OCI-LY1 (cell line): Measurements from ENCODE around the gene DLX4.

Source experiments
- H2AFZ ChIP-seq: fragments of 200-600 bp; sonication (generic), shearing (Covaris generic); 2 replicates; pipeline ENCODE4 v1.6.0; 2014; ENCODE audit warnings: antibody characterized with exemption, mild to moderate bottlenecking, low read length
- H3F3A ChIP-seq: fragments of 200-600 bp; sonication (generic), shearing (Covaris generic); 2 replicates; pipeline ENCODE4 v1.6.0; 2014; ENCODE audit warnings: mild to moderate bottlenecking, antibody characterized with exemption, low read length, moderate library complexity; ENCODE audit not compliant: insufficient read depth
- H3K27ac ChIP-seq: fragments of 200-600 bp; sonication (generic); 2 replicates; pipeline ENCODE4 v1.5.1; 2014; ENCODE audit warnings: low read length, mixed run types, mild to moderate bottlenecking, low read depth; ENCODE audit not compliant: poor library complexity, severe bottlenecking
- H3K27me3 ChIP-seq: fragments of 200-600 bp; sonication (generic); 2 replicates; pipeline ENCODE4 v1.6.0; 2014; ENCODE audit warnings: antibody characterized with exemption, mild to moderate bottlenecking, low read length, moderate library complexity; ENCODE audit not compliant: insufficient read depth
- H3K36me3 ChIP-seq: fragments of 200-600 bp; sonication (generic); 2 replicates; pipeline ENCODE4 v1.6.1; 2014; ENCODE audit warnings: mild to moderate bottlenecking, antibody characterized with exemption, low read length, moderate library complexity, mixed read lengths; ENCODE audit not compliant: insufficient read depth
- H3K4me1 ChIP-seq: fragments of 200-600 bp; sonication (generic); 2 replicates; pipeline ENCODE4 v1.5.1; 2014; ENCODE audit warnings: mild to moderate bottlenecking, low read length, moderate library complexity; ENCODE audit not compliant: insufficient read depth, severe bottlenecking
- H3K4me2 ChIP-seq: fragments of 200-600 bp; sonication (generic), shearing (Covaris generic); 2 replicates; pipeline ENCODE4 v1.6.1; 2014; ENCODE audit warnings: low read length
- H3K4me3 ChIP-seq: fragments of 200-600 bp; sonication (generic); 2 replicates; pipeline ENCODE4 v1.5.1; 2014; ENCODE audit warnings: low read length, low read depth, mild to moderate bottlenecking, mixed read lengths; ENCODE audit not compliant: poor library complexity, severe bottlenecking
- H3K79me2 ChIP-seq: fragments of 200-600 bp; shearing (Covaris generic); 2 replicates; pipeline ENCODE4 v1.6.1; 2016; ENCODE audit warnings: mixed run types, low read length, mixed read lengths; ENCODE audit not compliant: insufficient read depth
- H3K9ac ChIP-seq: fragments of 200-600 bp; sonication (generic), shearing (Covaris generic); 2 replicates; pipeline ENCODE4 v1.6.1; 2014; ENCODE audit warnings: mild to moderate bottlenecking, low read length, mixed read lengths
- H3K9me2 ChIP-seq: fragments of 200-600 bp; sonication (generic), shearing (Covaris generic); 2 replicates; pipeline ENCODE4 v1.6.1; 2014; ENCODE audit warnings: low read depth, mild to moderate bottlenecking, low read length, mixed read lengths
- H3K9me3 ChIP-seq: fragments of 200-600 bp; shearing (Covaris generic); 2 replicates; pipeline ENCODE4 v1.6.1; 2014; ENCODE audit warnings: low read length, mixed read lengths
- H4K20me1 ChIP-seq: fragments of 200-600 bp; sonication (generic), shearing (Covaris generic); 2 replicates; pipeline ENCODE4 v1.6.0; 2016; ENCODE audit warnings: mild to moderate bottlenecking, low read length; ENCODE audit not compliant: insufficient read depth
- EZH2 ChIP-seq: fragments of 200-600 bp; sonication (generic), shearing (Covaris generic); IDR thresholded peaks from 2 replicates; pipeline ENCODE4 v1.8.0; 2017; ENCODE audit warnings: borderline replicate concordance, mixed run types, mild to moderate bottlenecking, antibody characterized with exemption, low read length, moderate library complexity, mixed read lengths
- TF ChIP-seq, protein P1 (sequence below): fragments of 200-600 bp; sonication (generic), shearing (Covaris generic); IDR thresholded peaks from 2 replicates; pipeline ENCODE4 v1.5.1; 2017; ENCODE audit warnings: mild to moderate bottlenecking, antibody characterized with exemption, low read length, moderate library complexity, mixed read lengths

The DLX4 gene

DNA sequence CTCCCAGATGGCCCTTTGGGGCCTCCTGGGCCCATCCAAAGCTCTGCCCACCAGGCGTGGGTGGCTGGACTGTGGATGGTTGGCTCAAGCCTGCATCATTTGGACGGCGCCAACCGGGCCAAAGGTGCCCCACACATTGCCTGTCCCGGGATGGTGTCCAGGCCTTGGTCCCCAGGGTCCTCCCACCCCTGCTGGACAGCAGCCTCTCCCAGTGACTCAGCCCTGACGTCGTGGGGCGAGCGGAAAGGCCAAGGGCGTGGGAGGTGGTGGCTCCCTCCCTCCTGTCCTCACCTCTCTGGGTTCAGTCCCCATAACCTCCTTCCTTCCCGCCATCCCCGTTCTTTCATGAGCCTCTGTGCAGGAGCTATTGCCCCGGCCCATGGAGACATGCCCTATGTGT lies 42.1 kb upstream of the DLX4 start:
- Histone ChIP-seq H3K4me2 (no peak overlapping the region), H3K79me2 (no peaks in the 10 kb centered on the region), H3K9me2 (no peaks in the 10 kb centered on the region), H2AFZ (no peak overlapping the region), H3K9me3 (no peaks in the 10 kb centered on the region), H4K20me1 (no peaks in the 10 kb centered on the region), H3K4me3 (no peak overlapping the region), H3K36me3 (no peaks in the 10 kb centered on the region), H3F3A (no peaks in the 10 kb centered on the region), H3K27ac (no peak overlapping the region), H3K27me3 (no peaks in the 10 kb centered on the region; the same call in 1 of the 2 replicates), H3K4me1 (no peaks in the 10 kb centered on the region), H3K9ac (no peak overlapping the region)
- TF ChIP-seq, protein P1, sequence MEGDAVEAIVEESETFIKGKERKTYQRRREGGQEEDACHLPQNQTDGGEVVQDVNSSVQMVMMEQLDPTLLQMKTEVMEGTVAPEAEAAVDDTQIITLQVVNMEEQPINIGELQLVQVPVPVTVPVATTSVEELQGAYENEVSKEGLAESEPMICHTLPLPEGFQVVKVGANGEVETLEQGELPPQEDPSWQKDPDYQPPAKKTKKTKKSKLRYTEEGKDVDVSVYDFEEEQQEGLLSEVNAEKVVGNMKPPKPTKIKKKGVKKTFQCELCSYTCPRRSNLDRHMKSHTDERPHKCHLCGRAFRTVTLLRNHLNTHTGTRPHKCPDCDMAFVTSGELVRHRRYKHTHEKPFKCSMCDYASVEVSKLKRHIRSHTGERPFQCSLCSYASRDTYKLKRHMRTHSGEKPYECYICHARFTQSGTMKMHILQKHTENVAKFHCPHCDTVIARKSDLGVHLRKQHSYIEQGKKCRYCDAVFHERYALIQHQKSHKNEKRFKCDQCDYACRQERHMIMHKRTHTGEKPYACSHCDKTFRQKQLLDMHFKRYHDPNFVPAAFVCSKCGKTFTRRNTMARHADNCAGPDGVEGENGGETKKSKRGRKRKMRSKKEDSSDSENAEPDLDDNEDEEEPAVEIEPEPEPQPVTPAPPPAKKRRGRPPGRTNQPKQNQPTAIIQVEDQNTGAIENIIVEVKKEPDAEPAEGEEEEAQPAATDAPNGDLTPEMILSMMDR, result no peak
- TF ChIP-seq EZH2, result no peak

DNA sequence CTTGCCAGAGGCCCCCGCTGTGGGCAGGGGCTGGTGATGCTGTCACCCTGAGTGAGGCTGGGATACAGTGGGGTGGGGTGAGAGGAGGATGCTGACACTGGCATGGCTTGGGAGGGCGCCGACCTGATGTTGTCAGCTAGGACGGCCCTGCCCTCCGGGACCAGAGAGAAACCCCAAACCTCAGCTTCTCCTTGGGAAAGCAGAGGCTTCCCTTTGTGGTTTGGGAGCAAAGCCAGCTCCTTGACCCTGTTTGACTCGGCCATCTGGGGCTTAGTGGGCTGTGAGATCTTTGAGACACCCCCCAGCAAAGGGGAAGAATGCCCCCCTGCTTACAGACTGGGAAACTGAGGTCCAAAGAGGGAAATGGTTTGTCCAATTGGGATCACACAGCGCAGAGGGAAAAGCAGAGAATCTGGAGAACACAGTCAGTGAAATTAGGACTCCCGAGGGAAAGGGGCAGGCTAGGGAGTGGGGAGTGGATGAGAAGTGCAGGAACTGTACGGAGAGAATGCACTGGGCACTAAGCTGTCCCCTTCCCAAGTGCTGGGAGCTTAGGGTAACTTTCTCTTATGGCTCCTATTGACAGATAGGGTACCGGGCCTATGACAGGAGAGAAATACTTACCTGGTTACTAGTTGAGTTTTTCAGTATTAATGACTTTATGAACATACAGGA lies 40.7 kb upstream of the DLX4 start:
- no peaks in the 10 kb centered on the region for H3F3A ChIP-seq
- H3K4me2 ChIP-seq, result no peak overlapping the region
- no peaks in the 10 kb centered on the region for H3K79me2 ChIP-seq
- H4K20me1 ChIP-seq, result no peaks in the 10 kb centered on the region
- H3K4me3 ChIP-seq, result no peak overlapping the region
- TF ChIP-seq, protein P1, result no peak
- TF ChIP-seq EZH2, result no peak
- H3K4me1 ChIP-seq, result no peaks in the 10 kb centered on the region
- no peaks in the 10 kb centered on the region; the same call in 1 of the 2 replicates for H3K27me3 ChIP-seq
- no peak overlapping the region for H3K27ac ChIP-seq
- H3K9me3 ChIP-seq, result no peaks in the 10 kb centered on the region
- H3K36me3 ChIP-seq, result no peaks in the 10 kb centered on the region
- H2AFZ ChIP-seq, result no peak overlapping the region
- H3K9me2 ChIP-seq, result no peaks in the 10 kb centered on the region
- H3K9ac ChIP-seq, result no peak overlapping the region

GRCh38 chr17:49928837-49929475 lies 40.0 kb upstream of the DLX4 start:
- no peak for TF ChIP-seq EZH2
- TF ChIP-seq, protein P1, result no peak
- no peaks in the 10 kb centered on the region; the same call in 1 of the 2 replicates for H3K27me3 ChIP-seq
- H3K4me2 ChIP-seq, result no peak overlapping the region

More at GRCh38 chr17:49928837-49929475, 40.0 kb upstream of the DLX4 start:
- H2AFZ ChIP-seq, result no peak overlapping the region
- H3K9ac ChIP-seq, result no peak overlapping the region
- no peaks in the 10 kb centered on the region for H4K20me1 ChIP-seq
- no peaks in the 10 kb centered on the region for H3F3A ChIP-seq
- H3K79me2 ChIP-seq, result no peaks in the 10 kb centered on the region
- no peak overlapping the region for H3K27ac ChIP-seq
- H3K9me2 ChIP-seq, result no peaks in the 10 kb centered on the region
- no peaks in the 10 kb centered on the region for H3K36me3 ChIP-seq
- no peaks in the 10 kb centered on the region for H3K9me3 ChIP-seq
- H3K4me3 ChIP-seq, result no peak overlapping the region
- H3K4me1 ChIP-seq, result no peaks in the 10 kb centered on the region
